Glomerular endothelial cell (primary cell): ENCODE data around the gene RAD51B. TPM values are rescaled to one million over a fixed set of nuclear protein-coding genes. Genes with fewer than 3 reads are reported as not detected.
A peak's percentile ranks its signal among the peaks of the same experiment; 100 is the strongest.

Source experiments
- DNase-seq: peaks from one replicate; pipeline ENCODE4 v3.0.0-alpha.2; 2011; ENCODE audit warnings: low read depth, low spot score; ENCODE audit errors: extremely low read depth
- total RNA-seq: library from RNA; depleted of rRNA; stranded (reverse); fragments of >200 nt; gene quantifications from 2 replicates; pipeline ENCODE4 v1.2.3, GENCODE V29; 2015

Gene RAD51B
- total RNA-seq, 1 donor from 2014 or later = 9.7 TPM

DNA sequence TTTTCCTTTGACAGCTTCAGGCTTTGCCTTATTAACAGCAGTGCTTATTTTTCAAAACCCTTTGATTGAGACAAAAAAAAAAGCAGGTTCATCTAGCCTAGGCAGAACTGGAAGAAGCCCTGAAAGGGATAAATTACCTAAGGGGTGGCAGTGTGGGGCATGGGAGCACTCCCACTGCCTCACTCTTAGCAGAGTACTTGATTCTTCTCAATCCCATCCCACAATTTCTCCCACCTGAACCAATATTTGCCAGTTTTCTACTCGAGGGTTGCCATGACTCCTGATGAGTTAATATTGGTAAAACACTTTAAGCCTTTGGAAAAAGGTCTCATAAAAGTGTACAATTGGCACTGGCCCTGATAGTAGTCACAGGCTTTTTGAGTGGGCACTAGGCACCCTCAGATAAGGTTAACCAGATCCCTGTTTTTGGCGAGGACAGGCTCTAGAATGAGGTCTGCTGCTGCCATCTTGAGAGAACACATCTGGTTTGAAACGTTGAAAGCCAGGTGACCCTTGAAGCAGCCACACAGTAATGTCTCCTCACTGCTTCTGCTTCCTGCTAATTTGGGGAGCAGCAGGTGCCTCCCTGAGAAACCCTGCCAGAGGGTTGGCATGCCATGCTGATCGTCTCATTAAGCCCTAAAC lies 320.0 kb downstream of the RAD51B start:
- no peak for DNase-seq

GRCh38 chr14:68140076-68140741 lies 320.6 kb downstream of the RAD51B start:
- peak; percentile 79 for DNase-seq

- DNase-seq = no peak
These were observed 321.2 kb downstream of the RAD51B start for GRCh38 chr14:68140806-68141205.

- no peak for DNase-seq
These were observed 321.9 kb downstream of the RAD51B start for GRCh38 chr14:68141281-68142088.

- DNase-seq = no peak
These were observed 323.8 kb downstream of the RAD51B start for GRCh38 chr14:68143341-68143841.

DNA sequence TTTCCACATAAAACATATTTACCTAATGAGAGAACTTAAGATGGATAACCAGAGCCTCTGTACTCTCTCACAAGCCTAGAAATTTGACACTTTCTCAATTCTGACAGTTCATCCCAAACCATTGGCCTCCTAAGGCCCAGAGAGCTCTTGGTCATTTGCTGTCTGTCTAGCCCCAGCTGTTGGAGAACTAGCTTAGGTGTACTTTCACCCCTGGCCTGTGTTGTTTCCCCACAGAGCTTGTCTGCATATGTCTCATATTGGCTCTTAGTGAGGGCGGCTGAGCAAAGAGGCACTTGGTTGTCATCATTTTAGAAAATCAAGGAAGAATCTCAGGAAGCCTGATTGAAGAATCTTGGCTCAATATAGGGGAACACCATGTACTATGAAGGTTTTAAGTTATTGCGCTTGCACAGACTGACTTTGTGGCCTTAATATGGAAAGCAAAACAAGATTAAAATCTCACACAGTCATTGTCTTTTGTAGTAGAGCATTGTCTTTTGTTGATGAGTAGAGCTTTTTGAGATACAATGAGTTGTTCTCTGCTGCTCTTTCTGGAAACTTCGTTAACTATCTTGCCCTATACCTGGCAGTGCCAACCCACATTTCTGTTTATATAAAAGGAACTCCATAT lies 324.6 kb downstream of the RAD51B start:
- DNase-seq = no peak

- no peak for DNase-seq
These were observed 325.5 kb downstream of the RAD51B start for GRCh38 chr14:68145036-68145435.

DNA sequence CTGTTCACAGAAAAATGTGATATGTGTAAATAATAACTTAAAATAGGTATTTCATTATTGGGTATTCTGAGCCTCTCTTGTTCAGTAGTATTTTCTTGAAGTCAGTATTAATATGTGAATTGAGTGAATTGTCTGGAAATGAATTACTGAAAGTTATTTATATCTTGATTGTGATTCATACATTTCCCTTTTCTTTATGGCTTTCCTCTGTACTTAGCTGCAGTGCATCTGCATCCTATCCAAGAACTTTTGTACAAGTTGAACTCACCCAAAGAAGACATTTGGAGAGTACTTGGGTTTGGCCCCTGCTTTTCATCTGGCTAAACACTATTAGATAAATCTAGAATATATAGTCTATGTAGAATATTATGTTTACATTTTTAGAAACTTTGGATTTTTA lies 326.0 kb downstream of the RAD51B start:
- DNase-seq = no peak

- DNase-seq = no peak
These were observed 327.2 kb downstream of the RAD51B start for GRCh38 chr14:68146818-68147217.

- DNase-seq = no peak
These were observed 327.7 kb downstream of the RAD51B start for GRCh38 chr14:68147303-68147702.

DNA sequence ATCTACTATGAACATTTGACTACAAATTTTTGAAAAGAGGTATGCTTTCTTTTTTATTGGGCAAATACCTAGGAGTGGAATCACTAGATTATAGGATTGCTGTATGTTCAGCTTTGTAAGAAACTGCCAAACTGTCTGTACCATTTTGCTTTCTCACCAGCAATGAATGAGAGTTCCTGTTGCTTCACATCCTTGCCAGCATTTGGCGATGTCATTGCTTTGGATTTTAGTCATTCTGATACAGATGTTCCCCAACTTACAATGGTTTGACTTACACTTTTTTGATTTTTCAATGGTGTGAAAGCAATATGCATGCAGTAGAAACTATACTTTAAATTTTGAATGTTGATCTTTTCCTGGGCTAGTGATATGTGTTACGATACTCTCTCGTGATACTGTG lies 328.7 kb downstream of the RAD51B start:
- no peak for DNase-seq

DNA sequence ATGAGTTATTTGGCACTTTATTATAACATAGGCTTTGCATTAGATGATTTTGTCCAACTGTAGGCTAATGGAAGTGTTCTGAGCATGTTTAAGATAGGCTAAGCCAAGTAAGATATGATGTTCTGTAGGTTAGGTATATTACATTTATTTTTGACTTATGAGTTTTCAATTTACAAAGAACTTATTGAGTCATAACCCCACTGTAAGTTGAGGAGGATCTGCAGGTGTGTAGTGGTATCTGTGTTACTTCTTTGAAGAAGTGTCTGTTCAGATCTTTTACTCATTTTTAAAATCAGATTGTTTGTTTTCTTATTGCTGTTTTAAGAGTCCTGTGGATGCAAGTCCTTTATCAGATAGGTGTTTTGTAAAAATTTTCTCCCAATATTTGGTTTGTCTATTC lies 329.2 kb downstream of the RAD51B start:
- DNase-seq = no peak

DNA sequence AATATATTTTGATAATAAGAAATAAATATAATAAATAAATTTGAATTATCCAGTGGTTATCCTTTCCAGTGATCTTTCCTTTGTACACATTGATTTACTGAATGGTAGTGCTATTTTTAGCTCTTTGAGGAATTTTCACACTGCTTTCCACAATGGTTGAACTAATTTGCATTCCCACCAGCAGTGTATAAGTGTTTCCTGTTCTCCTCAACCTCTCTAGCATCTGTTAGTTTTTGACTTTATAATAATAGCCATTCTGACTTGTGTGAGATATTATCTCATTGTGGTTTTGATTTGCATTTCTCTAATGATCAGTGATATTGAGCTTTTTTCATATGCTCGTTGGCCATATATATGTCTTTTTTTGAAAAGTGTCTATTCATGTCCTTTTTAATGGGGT lies 333.7 kb downstream of the RAD51B start:
- no peak for DNase-seq

DNA sequence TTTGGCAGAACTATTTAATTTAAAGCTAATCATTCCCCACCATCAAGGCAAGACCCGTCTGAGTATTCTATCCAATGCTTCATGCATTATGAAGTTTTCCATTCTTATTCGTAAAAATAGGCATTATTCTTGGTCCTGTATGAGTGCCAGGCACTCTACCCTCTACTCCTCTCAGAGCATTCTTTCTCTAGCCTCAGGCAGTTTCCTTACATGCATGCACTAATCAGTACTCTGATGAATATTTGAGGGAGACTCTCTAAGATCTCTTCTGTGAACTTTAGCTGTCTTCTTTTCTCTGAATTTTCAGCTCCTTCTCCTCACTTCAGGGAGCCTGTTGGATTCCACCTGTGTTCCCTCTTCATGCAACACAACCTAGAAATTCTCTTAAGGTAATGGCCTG lies 334.7 kb downstream of the RAD51B start:
- no peak for DNase-seq

GRCh38 chr14:68157971-68158371 lies 338.4 kb downstream of the RAD51B start:
- no peak for DNase-seq

- no peak for DNase-seq
These were observed 339.1 kb downstream of the RAD51B start for GRCh38 chr14:68158640-68159039.

DNA sequence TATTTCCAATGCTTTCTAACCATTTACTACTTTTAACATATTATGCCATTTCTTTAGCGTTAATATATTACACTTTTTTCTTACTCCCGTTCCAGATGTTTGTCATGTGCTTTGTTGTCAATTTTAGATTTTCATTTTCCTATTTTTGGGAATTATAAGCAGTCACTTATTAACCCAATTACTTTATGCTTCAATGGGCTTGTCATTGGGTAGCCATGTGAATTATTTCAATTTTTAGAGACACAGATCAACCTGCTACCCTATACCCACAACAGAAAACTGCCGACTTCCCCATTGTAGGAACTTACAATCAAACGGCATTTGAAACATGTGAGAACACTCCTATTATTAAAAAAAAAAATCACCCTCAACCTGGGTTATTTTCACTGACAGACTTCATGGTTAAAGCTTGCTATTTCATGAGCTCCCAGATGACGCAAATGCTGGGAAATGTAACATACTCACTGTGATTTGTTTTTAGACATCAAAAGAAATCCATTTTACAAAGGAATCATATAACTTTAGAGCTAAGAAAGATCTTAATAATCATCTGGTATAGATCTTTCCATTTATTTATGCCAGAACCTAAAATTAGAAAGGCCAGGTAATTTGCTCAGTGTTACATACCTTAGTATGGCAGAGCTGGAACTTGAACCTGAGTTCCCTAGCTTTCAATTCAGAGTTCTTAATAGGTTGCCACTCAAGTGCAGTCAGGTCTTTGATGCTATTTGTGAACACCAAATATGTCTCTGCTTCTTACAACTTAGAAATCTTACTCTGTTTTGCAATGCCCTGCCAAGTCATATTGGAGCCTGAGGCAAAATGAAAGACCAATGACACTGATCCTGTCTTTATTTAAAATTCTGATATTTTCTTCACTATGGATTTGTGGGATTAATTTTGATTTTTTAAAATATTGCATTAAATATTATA lies 340.4 kb downstream of the RAD51B start:
- DNase-seq = no peak

- no peak for DNase-seq
These were observed 341.4 kb downstream of the RAD51B start for GRCh38 chr14:68160779-68161546.

GRCh38 chr14:68162887-68163286 lies 343.3 kb downstream of the RAD51B start:
- no peak for DNase-seq
